PC-9 (cell line): Measurements from ENCODE around the gene LRFN2.

Experiments
- CTCF ChIP-seq: fragments of 200-600 bp; sonication (generic); conservative IDR thresholded peaks from 2 replicates; pipeline ENCODE4 v1.6.1; 2017; ENCODE audit warnings: mixed run types, antibody characterized with exemption, mild to moderate bottlenecking, moderate library complexity
- EZH2 ChIP-seq: fragments of 200-600 bp; sonication (generic); IDR thresholded peaks from 2 replicates; pipeline ENCODE4 v1.8.0; 2017; ENCODE audit warnings: antibody characterized with exemption, low read depth

- no peak for TF ChIP-seq EZH2
- TF ChIP-seq CTCF, result no peak
These were observed 131.3 kb downstream of the LRFN2 start for GRCh38 chr6:40455686-40456389.
